Endothelial cell of umbilical vein (primary cell): Measurements from ENCODE around the gene JTB. TPM values are rescaled to one million over a fixed set of nuclear protein-coding genes. Genes with fewer than 3 reads are reported as not detected.

Experiments used
- BruUV-seq: library from RNA; stranded (reverse); fragments of 400-500 nt; replicated peaks from 2 replicates; lab custom pipeline; 2021; lab: Mats Ljungman, UMichigan
- CTCF ChIA-PET: fragments of 300-600, 350-600 bp; sonication (Branson Sonifier 250); formaldehyde crosslinking; loops from one replicate; lab custom pipeline; 2021; ENCODE audit warnings: antibody characterized with exemption, inconsistent platforms; lab: Charles Lee
- POLR2A ChIA-PET: fragments of 300-600, 350-600 bp; sonication (Branson Sonifier 250); formaldehyde crosslinking; loops from one replicate; lab custom pipeline; 2021; ENCODE audit warnings: antibody characterized with exemption, inconsistent platforms; lab: Charles Lee
- DNase-seq: peaks from one replicate; pipeline ENCODE4 v3.0.0-alpha.2; 2011; ENCODE audit warnings: low read depth, low spot score
- FAIRE-seq: peaks from 2 replicates; lab custom pipeline; 2011; peaks lifted over from hg19 to GRCh38; lab: Jason Lieb, UNC
- H2AFZ ChIP-seq: 2 replicates; pipeline ENCODE4 v1.6.0; 2012; ENCODE audit warnings: low read depth, low read length, control low read depth, inconsistent platforms
- H3K27ac ChIP-seq: 2 replicates; pipeline ENCODE4 v1.5.1; 2011; ENCODE audit warnings: low read depth, mild to moderate bottlenecking, control low read depth, low read length, moderate library complexity; ENCODE audit not compliant: insufficient read depth
- H3K27me3 ChIP-seq, 2 experiments: 2 replicates each; pipeline versions ENCODE4 v1.6.0 to v1.6.1; 2011; ENCODE audit warnings: low read length in 2 of 2, mixed read lengths in 1 of 2; ENCODE audit not compliant: control insufficient read depth in 2 of 2, insufficient read depth in 2 of 2
- H3K36me3 ChIP-seq, 2 experiments: 2 replicates in 1 of 2; 3 replicates in 1 of 2; pipeline ENCODE4 v1.5.1; 2011; ENCODE audit warnings: low read length in 2 of 2, mild to moderate bottlenecking in 1 of 2, moderate library complexity in 1 of 2; ENCODE audit not compliant: control insufficient read depth in 2 of 2, insufficient read depth in 2 of 2; ENCODE audit errors: extremely low read depth in 1 of 2
- H3K4me1 ChIP-seq: 3 replicates; pipeline ENCODE4 v1.5.1; 2011; ENCODE audit warnings: mild to moderate bottlenecking, low read length; ENCODE audit not compliant: control insufficient read depth, insufficient read depth; ENCODE audit errors: extremely low read depth
- H3K4me2 ChIP-seq: 2 replicates; pipeline ENCODE4 v1.6.1; 2011; ENCODE audit warnings: low read length, control low read depth, mixed read lengths; ENCODE audit not compliant: insufficient read depth
- H3K4me3 ChIP-seq, 3 experiments: fragments of 200-600 bp in 1 of 3; sonication (generic), shearing (Covaris generic) in 1 of 3; replicated peaks in 1 of 3; 2 replicates each; pipeline ENCODE4 v1.5.1; 2011 to 2016; ENCODE audit warnings: control low read depth in 3 of 3, low read length in 3 of 3, mild to moderate bottlenecking in 2 of 3, inconsistent platforms in 1 of 3, low read depth in 1 of 3, moderate library complexity in 1 of 3; ENCODE audit not compliant: insufficient read depth in 1 of 3
- H3K79me2 ChIP-seq: 2 replicates; pipeline ENCODE4 v1.6.0; 2012; ENCODE audit warnings: low read length, inconsistent platforms; ENCODE audit not compliant: control insufficient read depth, insufficient read depth
- H3K9ac ChIP-seq: replicated peaks from 2 replicates; pipeline ENCODE3; 2011; ENCODE audit warnings: low read length, control low read depth; ENCODE audit not compliant: insufficient read depth; ENCODE audit errors: extremely low read depth
- H3K9me1 ChIP-seq: replicated peaks from 3 replicates; pipeline ENCODE4 v1.6.0; 2011; ENCODE audit warnings: mild to moderate bottlenecking, low read length; ENCODE audit not compliant: control insufficient read depth, insufficient read depth; ENCODE audit errors: extremely low read depth
- H3K9me3 ChIP-seq: replicated peaks from 2 replicates; pipeline ENCODE4 v1.5.1; 2012; ENCODE audit warnings: low read length, inconsistent platforms; ENCODE audit not compliant: control insufficient read depth, insufficient read depth
- H4K20me1 ChIP-seq: replicated peaks from 2 replicates; pipeline ENCODE3; 2011; ENCODE audit warnings: mild to moderate bottlenecking, low read length; ENCODE audit not compliant: control insufficient read depth, insufficient read depth; ENCODE audit errors: extremely low read depth
- CTCF ChIP-seq, 2 donors: IDR thresholded peaks; 1 replicate in 1 of 2; 2 replicates in 1 of 2; pipeline ENCODE4 v1.5.1; 2011; ENCODE audit warnings: low read length in 2 of 2, mild to moderate bottlenecking in 2 of 2, moderate library complexity in 2 of 2, control low read depth in 1 of 2, inconsistent platforms in 1 of 2, low read depth in 1 of 2; ENCODE audit not compliant: insufficient read depth in 1 of 2; ENCODE audit errors: extremely low read depth in 1 of 2
- EZH2 ChIP-seq: IDR thresholded peaks from 2 replicates; pipeline ENCODE4 v1.6.1; 2012; ENCODE audit warnings: borderline replicate concordance, low read depth, mild to moderate bottlenecking, moderate library complexity, low read length, inconsistent platforms; ENCODE audit not compliant: severe bottlenecking
- FOS ChIP-seq: IDR thresholded peaks from 2 replicates; pipeline ENCODE4 v1.6.1; 2011; ENCODE audit warnings: mild to moderate bottlenecking, low read length, moderate library complexity, borderline replicate concordance; ENCODE audit not compliant: insufficient read depth
- GATA2 ChIP-seq: IDR thresholded peaks from 2 replicates; pipeline ENCODE4 v1.7.0; 2011; ENCODE audit warnings: low read depth, mild to moderate bottlenecking, moderate library complexity, mixed read lengths, low read length; ENCODE audit not compliant: insufficient read length, insufficient read depth
- JUN ChIP-seq: IDR thresholded peaks from 2 replicates; pipeline ENCODE4 v1.6.1; 2011; ENCODE audit warnings: borderline replicate concordance, low read depth; ENCODE audit not compliant: insufficient read length, insufficient read depth
- MAX ChIP-seq: IDR thresholded peaks from 2 replicates; pipeline ENCODE4 v1.6.1; 2011; ENCODE audit not compliant: insufficient read depth, insufficient read length
- MYC ChIP-seq: IDR thresholded peaks from one replicate; pipeline ENCODE4 v1.6.1; 2011; ENCODE audit warnings: mild to moderate bottlenecking, low read depth, low read length
- POLR2A ChIP-seq: IDR thresholded peaks from 2 replicates; pipeline ENCODE4 v1.6.1; 2012; ENCODE audit warnings: low read depth, mild to moderate bottlenecking, control low read depth, low read length
- POLR2AphosphoS5 ChIP-seq: IDR thresholded peaks from 2 replicates; pipeline ENCODE4 v1.6.1; 2012; ENCODE audit warnings: low read depth, mild to moderate bottlenecking, control low read depth, low read length, moderate library complexity; ENCODE audit not compliant: insufficient read depth
- dilution Hi-C: fragments of 300-500 bp; cut with MboI; formaldehyde crosslinking; loops from one replicate; pipeline ENCODE4 v1.15.0; 2019; ENCODE audit warnings: low sequenced_read_pairs; ENCODE audit not compliant: extremely low pct_ligation_motif_present
- intact Hi-C: fragments of 100-400 bp; cut with micrococcal nuclease; formaldehyde crosslinking; loops from one replicate; pipeline ENCODE4 v1.10.0; 2022
- polyA plus RNA-seq, 4 experiments: library from polyadenylated mRNA; depleted of rRNA in 3 of 4; stranded (reverse) in 3 of 4; unstranded in 1 of 4; fragments of >200 nt; gene quantifications; 2 replicates each; pipeline versions ENCODE4 v1.2.1 to v1.2.3, GENCODE V29; 2011 to 2012; ENCODE audit warnings: missing spikeins in 1 of 4
- total RNA-seq: library from RNA; stranded (reverse); gene quantifications from 2 replicates; pipeline ENCODE4 v1.2.3, GENCODE V29; 2021

JTB gene
- total and polyA plus RNA-seq, 2 donors (not counting 3 experiments of a cell fraction or from before 2014, with no cell fraction given), result 90.2 to 149 TPM

GRCh38 chr1:154019940-154020339, 42.5 kb upstream of the JTB start:
- Histone ChIP-seq H3K9me3 (no peaks in the 10 kb centered on the region), H3K4me1 (no peaks in the 10 kb centered on the region), H3K27me3 (no peaks in the 10 kb centered on the region), H4K20me1 (no peaks in the 10 kb centered on the region), H3K4me3 (no peak overlapping the region), H3K4me2 (no peak overlapping the region), H3K36me3 (no peaks in the 10 kb centered on the region), H3K9me1 (no peaks in the 10 kb centered on the region), H3K9ac (no peak overlapping the region), H3K27ac (no peak overlapping the region), H3K79me2 (no peaks in the 10 kb centered on the region), H2AFZ (no peak overlapping the region)
- BruUV-seq, result no TSS peak
- FAIRE-seq (no peak), DNase-seq (no peak)
- dilution Hi-C loops (no loop called here), intact Hi-C loops (loop anchor here (10.0 kb wide), 1 partner anchor 95 kb away; no protein-coding TSS in a partner anchor)
- no peak for TF ChIP-seq MAX
- TF ChIP-seq GATA2, result no peak
- TF ChIP-seq POLR2A, result no peak
- no peak for TF ChIP-seq FOS
- TF ChIP-seq CTCF (IDR thresholded peaks at IDR 0.05; ENCODE audit: extremely low read depth in 1 of 2, insufficient read depth in 1 of 2, low read depth in 1 of 2, low read length in 2 of 2), result no peak
- TF ChIP-seq MYC, result no peak
- no peak for TF ChIP-seq EZH2
- no peak for TF ChIP-seq POLR2AphosphoS5
- no peak for TF ChIP-seq JUN
- ChIA-PET POLR2A (no interaction called here), CTCF (interaction anchor here (1.2 to 1.6 kb wide), 2 partner anchors 8 to 10 kb away, joined by 3 read pairs; no protein-coding TSS in a partner anchor)
